Measurements from ENCODE around the gene CCDC157.

DNA sequence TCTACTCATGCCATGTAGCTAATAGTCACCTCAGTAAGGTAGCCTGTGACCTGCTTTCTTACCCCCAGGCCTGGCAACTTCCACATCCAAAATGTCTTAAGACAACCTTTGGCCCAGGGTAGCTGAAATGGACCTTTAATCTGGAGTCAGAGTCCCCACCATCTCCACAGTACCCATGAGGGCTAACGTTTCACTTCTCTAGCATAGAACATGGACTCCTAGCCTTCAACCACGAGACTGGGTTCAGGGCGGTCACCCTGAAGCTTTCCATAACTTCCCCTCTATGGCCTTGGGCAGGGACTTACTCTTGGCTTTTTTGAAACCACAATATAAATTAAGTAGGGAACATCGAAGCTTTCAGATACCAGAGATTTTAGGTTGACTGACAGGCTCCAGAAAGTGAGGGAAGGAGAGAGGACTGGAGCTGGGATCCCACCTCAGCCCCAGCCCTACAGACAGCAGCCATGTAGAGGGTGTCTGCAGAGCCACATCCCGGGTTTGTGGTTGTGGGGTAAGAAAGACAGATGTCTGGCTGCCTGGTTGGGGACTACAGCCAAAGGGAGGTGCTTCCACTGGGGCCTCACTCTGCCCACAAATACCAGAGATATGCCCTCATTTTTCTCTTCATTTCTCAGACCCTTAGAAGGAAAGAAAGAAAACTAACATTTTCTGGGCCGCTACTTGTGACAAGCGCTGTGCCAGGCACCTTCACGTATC lies 32.6 kb upstream of the CCDC157 start:
- no peak for TF ChIP-seq POLR2A (IDR thresholded peaks at IDR 0.05)
- TF ChIP-seq, protein P1, sequence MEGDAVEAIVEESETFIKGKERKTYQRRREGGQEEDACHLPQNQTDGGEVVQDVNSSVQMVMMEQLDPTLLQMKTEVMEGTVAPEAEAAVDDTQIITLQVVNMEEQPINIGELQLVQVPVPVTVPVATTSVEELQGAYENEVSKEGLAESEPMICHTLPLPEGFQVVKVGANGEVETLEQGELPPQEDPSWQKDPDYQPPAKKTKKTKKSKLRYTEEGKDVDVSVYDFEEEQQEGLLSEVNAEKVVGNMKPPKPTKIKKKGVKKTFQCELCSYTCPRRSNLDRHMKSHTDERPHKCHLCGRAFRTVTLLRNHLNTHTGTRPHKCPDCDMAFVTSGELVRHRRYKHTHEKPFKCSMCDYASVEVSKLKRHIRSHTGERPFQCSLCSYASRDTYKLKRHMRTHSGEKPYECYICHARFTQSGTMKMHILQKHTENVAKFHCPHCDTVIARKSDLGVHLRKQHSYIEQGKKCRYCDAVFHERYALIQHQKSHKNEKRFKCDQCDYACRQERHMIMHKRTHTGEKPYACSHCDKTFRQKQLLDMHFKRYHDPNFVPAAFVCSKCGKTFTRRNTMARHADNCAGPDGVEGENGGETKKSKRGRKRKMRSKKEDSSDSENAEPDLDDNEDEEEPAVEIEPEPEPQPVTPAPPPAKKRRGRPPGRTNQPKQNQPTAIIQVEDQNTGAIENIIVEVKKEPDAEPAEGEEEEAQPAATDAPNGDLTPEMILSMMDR (IDR thresholded peaks at IDR 0.05), result no peak
- TF ChIP-seq POLR2AphosphoS5 (IDR thresholded peaks at IDR 0.05), result no peak

All from suprapubic skin (tissue), 4 donors.